Stimulated activated CD8-positive, alpha-beta memory T cell treated with anti-CD3 and anti-CD28 coated beads, Interleukin-15, amount 100 ng/mL, for 4 hours (primary cell): ENCODE data around the gene STRIT1.
"Not testable (repeated sequence)": the region's sequence is repeated elsewhere in the genome, so short reads cannot be mapped to it uniquely, and the experiment has no call there.

ENCODE experiments used
- DNase-seq, 2 donors: peaks; one replicate each; pipeline ENCODE4 v3.0.0-alpha.2; 2020; ENCODE audit warnings: low read depth in 2 of 2

Gene STRIT1

DNA sequence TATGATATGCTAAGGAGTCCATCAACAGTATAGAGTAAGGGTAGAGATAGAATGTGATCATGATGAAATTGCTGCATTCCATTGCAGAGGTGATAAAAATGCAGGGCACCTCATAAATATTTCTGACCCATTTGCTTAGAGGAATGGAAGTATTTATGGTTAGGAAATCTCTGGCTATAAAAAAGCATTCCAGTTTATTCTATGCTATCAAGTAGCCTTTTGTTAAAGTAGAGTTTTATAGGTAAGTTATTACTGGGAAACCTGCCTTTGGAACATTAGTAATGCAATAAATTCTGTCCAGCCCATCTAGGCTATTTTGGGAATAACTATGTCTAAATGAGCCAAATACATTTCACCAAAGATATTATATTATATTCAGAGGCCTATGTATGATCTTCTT is 19.8 kb upstream of the STRIT1 start:
- no peak for DNase-seq

DNA sequence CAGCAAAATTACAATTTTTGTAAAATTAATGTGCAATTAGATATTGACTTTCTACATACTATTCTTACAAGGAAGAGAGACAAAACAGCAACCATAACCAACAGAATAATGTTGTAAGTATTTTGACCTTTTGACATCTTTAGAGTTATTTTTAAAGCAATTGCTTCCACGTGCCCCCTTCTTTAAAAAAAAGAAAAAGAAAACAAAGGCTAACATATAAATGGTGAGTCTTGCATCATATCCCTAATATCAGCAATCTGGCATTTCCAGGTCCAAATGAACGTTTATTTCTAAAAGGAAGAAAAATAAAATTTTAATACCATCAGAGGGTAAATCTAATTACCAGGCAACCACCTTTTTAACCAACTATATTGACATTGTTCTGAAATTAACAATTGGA is 19.3 kb upstream of the STRIT1 start:
- DNase-seq: no peak

DNA sequence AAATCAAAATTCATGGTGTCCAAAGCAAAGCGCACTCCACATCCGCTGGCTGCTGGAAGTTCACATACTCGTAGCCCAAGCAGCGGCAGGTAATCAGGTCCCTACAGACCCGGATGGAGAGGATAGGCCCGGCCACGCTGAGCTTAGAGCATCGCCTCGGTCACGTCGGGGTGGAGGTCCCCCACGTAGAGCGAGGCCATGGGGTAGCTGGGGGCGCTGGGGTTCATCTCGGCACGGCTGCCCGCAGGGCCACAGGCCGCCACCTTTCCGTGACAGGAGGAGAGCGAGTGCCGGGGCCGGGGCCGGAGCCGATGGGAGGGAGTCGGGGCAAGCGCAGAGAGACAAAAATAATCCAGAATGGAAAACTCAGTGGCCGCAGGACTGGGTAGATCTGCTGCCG is 16.1 kb upstream of the STRIT1 start:
- DNase-seq: no peak

DNA sequence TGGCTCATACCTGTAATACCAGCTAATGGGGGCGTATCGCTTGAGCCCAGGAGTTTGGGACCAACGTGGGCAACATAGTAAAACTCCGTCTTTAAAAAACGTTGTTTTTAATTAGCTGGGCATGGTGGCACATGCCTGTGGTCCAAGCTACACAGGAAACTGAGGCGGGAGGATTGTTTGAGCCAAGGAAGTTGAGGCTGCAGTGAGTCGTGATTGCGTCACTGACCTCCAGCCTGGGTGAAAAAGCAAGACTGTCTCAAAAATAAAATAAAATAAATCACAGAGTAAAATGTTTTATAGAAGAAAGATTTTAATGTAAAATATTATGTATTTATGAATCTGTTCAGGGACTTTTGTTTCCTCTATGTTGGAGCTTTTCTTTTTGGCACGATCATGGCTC is 15.3 kb upstream of the STRIT1 start:
- no peak for DNase-seq

DNA sequence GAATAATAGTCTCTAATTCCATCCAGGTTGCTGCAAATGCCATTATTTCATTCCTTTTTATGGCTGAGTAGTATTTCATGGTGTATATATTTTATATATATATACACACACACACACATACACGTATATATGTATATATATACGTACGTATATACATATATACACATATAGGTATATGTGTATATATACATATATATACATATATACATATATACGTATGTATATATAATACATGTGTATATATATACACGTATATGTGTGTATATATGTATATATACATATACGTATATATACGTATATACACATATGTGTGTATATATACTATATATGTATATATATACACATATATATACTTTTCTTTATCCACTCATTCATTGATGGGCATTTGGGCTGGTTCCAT is 13.7 kb upstream of the STRIT1 start:
- DNase-seq: no peak

DNA sequence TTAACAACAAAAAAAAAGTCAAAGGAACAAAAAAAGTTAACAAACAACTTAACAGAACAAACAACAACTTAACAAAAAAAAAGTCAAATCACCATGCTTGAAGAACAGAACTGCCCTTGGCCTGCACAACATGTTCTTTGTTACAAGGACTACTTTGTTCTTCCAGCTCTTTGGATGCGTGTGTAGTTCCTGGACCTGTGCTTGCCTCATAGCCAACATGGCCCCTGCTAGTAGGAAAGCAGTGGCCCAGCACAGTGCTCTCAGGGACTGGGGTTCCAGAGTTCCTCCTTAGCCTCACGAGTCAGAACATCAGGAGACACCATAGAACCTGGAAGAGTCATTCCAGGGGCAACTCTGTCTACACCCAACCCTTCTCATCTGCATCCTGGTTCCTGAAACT is 10.9 kb upstream of the STRIT1 start:
- DNase-seq: no peak

DNA sequence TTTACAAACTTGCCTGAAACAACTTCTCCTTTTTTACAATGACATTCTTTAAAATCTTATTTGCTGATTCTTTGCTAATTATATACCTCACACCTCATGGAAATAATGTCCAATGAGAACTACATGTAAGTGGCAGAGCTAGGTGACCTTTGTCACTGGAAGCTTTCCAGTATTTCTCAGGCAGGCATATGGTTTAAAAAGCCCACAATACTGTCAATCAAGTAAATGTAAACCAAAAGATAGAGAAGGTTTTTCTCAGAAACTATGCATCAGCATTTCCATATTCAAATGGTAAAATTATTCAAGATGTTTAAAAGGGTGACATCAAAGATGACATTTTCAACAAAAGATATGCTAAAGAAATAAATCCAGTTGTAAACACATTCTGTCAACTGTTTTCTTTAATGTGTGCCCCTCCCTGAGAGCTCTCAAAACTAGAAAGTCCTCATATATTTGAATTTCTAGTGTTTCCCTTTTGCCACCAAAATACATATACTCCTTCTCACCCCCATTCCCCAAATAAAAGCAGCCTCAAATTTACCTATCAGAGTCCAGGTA is 10.1 kb upstream of the STRIT1 start:
- no peak for DNase-seq

DNA sequence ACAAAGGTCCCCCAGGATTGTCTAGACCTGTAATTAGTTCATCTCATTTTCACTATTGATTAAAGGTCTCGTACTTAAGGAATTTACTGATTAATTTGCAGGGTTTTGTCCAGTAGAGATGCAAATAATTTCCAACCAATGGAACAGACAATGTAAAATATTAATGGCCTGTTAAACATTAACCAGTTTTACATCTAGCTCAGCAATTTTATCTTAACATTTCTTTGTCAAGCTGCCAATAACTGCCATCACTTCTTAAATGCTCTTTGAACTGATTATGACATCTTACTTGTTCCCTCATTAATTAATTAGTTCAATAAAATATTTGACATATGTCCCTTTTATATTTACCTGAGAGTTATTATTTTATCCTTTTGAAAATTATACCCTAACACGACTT is 9.4 kb upstream of the STRIT1 start:
- DNase-seq: no peak

DNA sequence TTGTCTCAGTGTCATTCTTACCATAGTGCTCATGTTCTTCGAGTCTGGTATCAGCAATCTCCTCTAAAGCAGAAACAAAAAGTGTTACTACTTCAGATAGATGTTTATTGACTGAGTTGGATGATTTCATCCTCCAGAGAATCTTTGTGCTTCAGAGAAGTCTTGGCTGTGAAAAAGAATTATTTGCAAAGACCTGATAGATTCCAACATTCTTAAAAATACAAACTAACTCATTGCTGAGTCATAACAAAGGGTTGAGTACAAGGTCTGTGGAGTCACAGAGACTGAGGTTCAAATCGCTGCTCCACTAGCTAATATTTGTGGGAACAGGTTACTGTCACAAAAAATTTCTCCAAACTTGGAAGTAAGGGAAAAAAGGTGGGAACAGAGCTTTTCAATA is 9.0 kb upstream of the STRIT1 start:
- DNase-seq: no peak

DNA sequence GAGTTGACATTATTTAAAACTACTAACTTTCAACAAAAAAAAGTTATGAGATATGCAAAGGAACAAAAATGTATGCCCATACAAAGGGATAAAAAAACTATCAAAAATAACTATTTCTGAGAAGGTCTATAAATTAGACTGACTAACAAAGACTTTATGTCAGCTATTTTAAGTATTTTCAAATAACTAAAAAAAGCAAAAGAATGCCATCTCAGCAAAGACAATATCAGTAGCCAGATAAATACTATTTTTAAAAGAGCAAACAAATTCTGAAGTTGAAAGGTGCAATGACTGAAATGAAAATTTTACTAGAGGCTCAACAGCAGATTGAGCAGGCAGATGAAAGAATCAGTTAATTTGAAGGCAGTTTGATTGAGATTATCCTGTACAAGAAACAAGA is 3.6 kb upstream of the STRIT1 start:
- no peak for DNase-seq

DNA sequence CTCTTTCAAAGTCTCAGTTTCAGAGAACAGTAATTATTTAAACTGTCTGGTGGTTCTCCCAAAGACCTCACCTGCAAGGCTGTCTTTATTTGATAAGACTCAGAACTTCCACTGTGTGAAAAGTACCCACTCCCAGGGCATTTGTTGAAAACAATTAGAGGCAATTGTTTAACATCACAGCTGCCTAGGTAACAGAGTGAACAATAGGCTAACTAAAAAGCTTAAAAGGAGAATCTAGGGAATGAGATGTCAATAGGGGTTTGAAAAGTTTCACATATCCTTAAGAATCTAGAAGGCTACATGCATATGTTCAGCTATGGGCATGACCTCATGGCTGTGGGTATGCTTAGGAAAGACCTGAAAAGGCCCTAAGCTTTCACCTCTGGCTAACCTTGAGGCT is 2.9 kb upstream of the STRIT1 start:
- no peak for DNase-seq

DNA sequence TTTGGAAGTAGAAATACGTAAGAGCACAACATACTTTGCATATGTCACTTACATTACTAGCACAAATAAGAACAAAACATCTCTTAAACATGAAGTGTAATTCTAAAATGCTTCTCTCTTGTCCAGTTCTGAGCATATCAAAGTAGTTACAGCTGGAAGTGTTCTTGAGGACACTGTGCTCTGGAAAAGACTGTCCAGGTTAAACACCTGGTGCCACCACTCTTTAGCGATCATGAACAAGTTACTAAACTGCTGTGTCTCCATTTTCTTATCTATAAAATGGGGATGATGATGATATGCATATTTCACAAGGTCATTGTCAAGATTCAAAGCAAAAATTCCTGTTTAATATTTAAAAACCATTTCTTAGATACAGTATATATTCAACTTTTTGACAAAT is 790 bp downstream of the STRIT1 start:
- DNase-seq: no peak

DNA sequence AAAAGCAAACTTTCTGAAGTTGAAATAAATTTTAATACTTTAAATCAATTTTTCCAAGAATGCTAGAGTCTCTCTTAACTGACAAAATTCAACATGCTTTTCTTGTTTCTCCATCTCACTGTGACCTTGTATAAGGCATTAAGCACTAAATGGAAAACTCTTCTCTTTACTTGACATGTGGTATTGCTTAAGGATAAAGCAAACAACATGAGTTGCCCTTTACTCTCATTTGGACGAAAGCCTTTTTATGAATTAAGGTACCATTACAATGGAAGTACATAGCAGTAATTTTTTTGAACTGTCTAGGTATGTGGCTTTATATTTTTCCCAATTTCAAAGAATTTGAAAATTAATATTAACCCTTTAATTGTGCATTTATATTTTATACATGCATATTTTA is 1.4 kb downstream of the STRIT1 start:
- DNase-seq: no peak

DNA sequence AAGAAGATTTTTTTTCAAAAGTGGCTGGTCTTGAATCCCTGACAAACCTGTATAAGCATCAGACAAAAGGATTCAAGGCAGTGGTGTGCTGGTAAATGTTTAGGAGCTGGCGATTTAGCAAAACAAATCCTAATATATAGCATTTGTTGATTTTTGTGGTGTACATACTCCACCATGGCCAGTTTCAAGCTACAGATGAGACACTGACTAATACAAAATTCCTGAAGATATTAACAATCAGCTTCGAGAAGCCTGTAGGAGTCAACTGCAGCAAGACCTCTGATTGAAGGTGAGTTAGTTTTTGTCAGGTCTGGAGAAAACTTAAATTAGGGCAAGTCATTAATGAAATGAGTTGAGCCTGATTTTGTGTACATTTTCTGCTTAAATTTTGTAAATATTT is 6.7 kb downstream of the STRIT1 start:
- no peak for DNase-seq

DNA sequence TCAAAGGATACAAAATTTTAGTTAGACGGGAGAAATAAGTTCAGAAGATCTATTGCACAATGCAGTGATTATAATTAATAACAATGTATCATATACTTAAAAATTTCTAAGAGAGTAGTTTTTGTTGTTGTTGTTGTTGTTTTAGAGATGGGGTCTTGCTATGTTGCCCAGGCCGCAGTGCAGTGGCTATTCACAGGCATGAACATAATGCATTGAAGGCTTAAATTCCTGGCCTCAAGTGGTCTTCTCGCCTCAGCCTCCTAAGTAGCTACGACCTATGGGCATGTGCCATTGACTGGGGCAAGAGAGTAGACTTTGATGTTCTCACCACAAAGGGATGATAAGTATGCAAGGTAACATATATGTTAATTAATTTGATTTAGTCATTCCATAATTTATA is 7.5 kb downstream of the STRIT1 start:
- no peak for DNase-seq

DNA sequence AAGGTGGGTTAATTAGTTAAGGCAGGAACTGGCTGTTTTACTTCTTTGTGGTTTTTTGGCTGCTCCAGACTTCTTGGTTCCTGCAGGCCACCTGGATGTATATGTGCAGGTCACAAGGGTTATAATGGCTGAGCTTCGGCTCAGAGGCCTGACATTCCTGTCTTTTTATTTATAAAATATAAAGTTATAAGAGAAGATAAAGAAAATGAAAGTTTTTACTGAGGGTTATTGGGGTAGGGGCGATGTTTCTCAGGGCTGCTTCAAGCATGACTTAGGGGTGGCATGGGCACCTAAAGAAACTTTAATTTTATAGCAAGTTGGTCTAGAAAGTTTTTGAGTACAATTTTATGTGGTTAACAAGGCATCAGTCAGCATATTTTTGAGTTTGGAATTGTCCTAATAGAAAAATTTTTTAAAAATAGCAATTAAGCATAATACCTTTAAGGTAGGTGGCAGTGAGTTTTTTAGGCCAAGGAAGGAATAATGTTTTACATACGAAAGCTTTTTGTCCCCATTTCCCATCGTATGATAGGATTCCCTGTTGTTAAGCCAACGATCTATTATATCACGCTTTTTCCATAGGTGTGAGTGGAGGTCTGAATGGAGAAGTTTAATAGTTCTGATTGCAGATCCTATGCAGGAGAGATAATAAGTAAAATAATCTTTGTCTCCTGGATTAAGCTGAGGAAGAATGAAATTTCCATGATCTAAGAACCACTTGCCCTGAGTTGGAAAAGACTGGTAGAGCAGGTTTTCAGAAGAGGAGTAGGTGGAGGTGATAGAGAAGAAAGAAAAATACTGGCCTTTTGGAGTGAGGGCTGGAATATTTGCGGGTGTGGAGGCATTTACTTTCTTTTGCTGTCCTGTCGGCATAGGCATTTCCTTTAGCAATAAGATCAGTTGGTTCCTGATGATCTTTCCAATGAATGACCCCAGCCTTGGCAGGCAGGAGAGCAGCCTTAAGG is 10.1 kb downstream of the STRIT1 start:
- no peak for DNase-seq

DNA sequence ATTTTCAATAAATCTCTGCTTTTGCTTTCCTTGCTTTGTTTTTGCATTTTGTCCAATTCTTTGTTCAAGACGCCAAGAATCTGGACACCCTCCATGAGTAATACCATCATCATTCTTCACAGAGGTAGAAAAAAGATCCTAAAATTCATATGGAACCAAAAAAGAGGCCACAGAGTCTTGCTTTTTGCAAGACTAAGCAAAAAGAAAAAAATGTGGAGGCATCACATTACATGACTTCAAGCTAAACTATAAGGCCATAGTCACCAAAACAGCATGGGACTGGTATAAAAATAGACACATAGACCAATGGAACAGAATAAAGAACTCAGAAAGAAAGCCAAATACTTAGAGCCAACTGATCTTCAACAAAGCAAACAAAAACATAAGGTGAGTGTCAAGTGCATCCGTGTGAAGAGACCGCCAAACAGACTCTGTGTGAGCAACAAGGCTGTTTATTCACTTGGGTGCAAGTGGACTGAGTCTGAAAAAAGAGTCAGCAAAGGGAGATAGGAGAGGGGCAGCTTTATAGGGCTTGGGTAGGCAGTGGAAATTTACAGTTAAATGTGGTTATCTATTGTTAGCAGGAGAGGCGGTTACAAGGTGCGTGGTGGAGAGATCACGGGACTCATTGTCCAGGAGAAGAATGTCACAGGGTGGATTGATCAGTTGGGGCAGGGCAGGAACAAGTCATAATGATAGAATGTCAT is 10.9 kb downstream of the STRIT1 start:
- DNase-seq: no peak

DNA sequence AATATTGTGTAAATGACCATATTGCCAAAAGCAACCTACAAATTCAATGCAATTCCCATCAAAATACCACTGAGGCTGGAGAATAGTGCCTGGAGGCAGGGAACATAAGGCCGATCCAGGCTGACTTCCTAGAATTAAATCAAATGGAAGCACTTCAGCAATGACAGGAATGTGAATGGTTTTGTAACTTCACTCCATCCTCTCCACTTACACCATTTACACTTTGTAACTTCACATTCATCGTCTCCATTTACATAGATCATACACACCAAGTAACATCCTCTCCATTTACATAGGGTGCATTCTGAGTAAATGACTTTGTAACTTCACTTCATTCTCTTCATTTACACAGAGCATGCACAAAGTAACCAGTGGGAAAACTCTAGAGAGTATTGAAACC is 11.6 kb downstream of the STRIT1 start:
- DNase-seq: no peak

DNA sequence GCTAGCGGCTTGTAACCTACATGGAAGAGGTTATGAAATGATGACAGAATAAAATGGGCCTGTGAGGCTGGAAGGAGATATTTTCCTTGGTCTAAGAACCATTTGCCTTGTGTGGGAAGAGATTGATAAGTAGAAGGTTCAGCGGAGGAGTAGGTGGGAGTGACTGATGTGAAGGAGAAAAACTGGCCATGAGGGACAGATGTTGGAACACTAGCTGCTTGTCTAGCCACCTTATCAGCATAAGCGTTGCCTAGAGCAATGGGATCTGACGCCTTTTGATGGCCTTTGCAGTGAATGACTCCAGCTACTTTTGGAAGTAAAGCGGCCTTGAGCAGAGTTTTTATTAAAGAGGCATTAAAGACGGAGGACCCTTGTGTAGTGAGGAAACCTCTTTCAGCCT is 17.4 kb downstream of the STRIT1 start:
- not testable (repeated sequence) for DNase-seq

DNA sequence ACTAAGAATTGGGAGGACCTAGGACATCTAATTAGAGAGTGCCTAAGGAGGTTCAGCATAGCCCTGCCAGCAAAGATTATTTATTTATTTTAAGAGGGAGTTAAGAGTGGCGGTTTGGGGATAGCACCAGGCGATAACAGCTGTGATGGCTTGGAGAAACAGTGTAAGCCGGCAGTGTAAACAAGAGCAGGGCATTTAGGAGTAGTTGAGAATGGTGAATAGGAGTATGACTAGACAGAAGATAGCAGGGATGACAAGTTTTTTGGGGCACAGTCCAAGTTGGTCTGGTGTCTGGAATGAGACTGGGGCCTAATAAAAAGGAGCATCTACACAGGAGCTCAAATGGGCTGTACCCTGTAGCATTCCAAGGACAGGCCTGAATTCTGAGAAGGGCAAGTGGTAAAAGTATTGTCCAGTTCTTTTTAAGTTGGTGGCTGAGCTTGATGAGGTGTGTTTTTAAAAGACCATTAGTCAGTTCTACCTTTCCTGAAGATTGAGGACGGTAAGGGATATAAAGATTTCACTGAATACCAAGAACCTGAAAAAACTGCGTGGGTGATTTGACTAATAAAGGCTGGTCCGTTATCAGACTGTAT is 18.2 kb downstream of the STRIT1 start:
- not testable (repeated sequence) for DNase-seq

DNA sequence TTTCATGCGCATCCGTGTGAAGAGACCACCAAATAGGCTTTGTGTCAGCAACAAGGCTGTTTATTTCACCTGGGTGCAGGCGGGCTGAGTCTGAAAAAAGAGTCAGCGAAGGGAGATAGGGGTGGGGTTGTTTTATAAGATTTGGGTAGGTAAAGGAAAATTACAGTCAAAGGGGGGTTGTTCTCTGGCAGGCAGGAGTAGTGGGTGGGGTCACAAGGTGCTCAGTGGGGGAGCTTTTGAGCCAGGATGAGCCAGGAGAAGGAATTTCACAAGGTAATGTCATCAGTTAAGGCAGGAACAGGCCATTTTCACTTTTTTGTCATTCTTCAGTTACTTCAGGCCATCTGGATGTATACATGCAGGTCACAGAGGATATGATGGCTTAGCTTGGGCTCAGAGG is 19.0 kb downstream of the STRIT1 start:
- DNase-seq: not testable (repeated sequence)

DNA sequence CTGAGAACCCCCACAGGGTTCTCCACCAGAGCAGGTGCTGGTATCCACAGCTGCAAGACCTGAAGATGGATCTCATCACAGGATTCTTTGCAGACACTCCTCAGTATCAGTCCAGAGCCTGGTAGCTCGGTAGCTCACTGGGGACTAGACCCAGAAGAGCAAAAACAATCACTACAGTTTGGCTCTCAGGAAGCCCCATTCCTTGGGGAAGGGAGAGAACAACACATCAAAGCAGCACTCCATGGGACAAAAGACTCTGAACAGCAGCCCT is 22.2 kb downstream of the STRIT1 start:
- DNase-seq: no peak
